B cell (primary cell): ENCODE data around the gene GNAI3. TPM values are rescaled to one million over a fixed set of nuclear protein-coding genes. Genes with fewer than 3 reads are reported as not detected.

ENCODE experiments used
- ATAC-seq: fragments of 200-7000 bp; cut with Tn5 transposase; one replicate; pipeline ENCODE4 v1.10.0; 2021; ENCODE audit warnings: low read depth, mild to moderate bottlenecking, moderate number of reproducible peaks, moderate library complexity
- CTCF ChIA-PET: fragments of 350-600 bp; sonication (Branson Sonifier 250); formaldehyde crosslinking; loops from one replicate; lab custom pipeline; 2021; ENCODE audit warnings: antibody characterized with exemption, inconsistent platforms; lab: Charles Lee
- POLR2A ChIA-PET: fragments of 350-600 bp; sonication (Branson Sonifier 250); formaldehyde crosslinking; loops from one replicate; lab custom pipeline; 2021; ENCODE audit warnings: antibody characterized with exemption; lab: Charles Lee
- DNase-seq: peaks from one replicate; pipeline ENCODE4 v3.0.0; 2013
- H2AFZ ChIP-seq: 2 replicates; pipeline ENCODE4 v1.6.1; 2012; ENCODE audit warnings: mild to moderate bottlenecking, low read depth, low read length; ENCODE audit not compliant: insufficient read depth, poor library complexity, severe bottlenecking
- H3K27ac ChIP-seq, 2 donors: 1 replicate in 1 of 2; 2 replicates in 1 of 2; pipeline ENCODE4 v1.5.1; 2012 to 2013; ENCODE audit warnings: low read length in 2 of 2, mild to moderate bottlenecking in 2 of 2, moderate library complexity in 1 of 2
- H3K27me3 ChIP-seq, 4 experiments: fragments of 200-600 bp in 1 of 4; sonication (generic) in 1 of 4; replicated peaks in 1 of 4; 1 replicate in 2 of 4; 2 replicates in 2 of 4; pipeline versions ENCODE4 v1.6.1 to v1.7.0; 2013 to 2016; ENCODE audit warnings: low read length in 3 of 4, mild to moderate bottlenecking in 2 of 4, mixed read lengths in 1 of 4, moderate library complexity in 1 of 4; ENCODE audit not compliant: insufficient read depth in 4 of 4, control insufficient read depth in 3 of 4; ENCODE audit errors: control extremely low read depth in 1 of 4
- H3K36me3 ChIP-seq, 2 experiments: replicated peaks in 1 of 2; 1 replicate in 1 of 2; 2 replicates in 1 of 2; pipeline versions ENCODE4 v1.6.1 to v1.7.1; 2013; ENCODE audit warnings: low read length in 1 of 2; ENCODE audit not compliant: insufficient read depth in 2 of 2, control insufficient read depth in 1 of 2; ENCODE audit errors: control extremely low read depth in 1 of 2, extremely low read depth in 1 of 2
- H3K4me1 ChIP-seq, 2 donors: fragments of 200-600 bp in 1 of 2; sonication (generic) in 1 of 2; 1 replicate in 1 of 2; 2 replicates in 1 of 2; pipeline versions ENCODE4 v1.5.1 to v1.6.1; 2013 to 2017; ENCODE audit warnings: low read length in 2 of 2; ENCODE audit not compliant: control insufficient read depth in 2 of 2, insufficient read depth in 2 of 2
- H3K4me2 ChIP-seq: replicated peaks from 2 replicates; pipeline ENCODE3; 2012; ENCODE audit warnings: mild to moderate bottlenecking, low read depth, low read length; ENCODE audit not compliant: poor library complexity, severe bottlenecking
- H3K4me3 ChIP-seq, 5 experiments: fragments of 200-600 bp in 1 of 5; sonication (generic) in 1 of 5; 1 replicate in 3 of 5; 2 replicates in 2 of 5; pipeline versions ENCODE4 v1.5.1 to v1.7.0; 2011 to 2016; ENCODE audit warnings: low read length in 4 of 5, mild to moderate bottlenecking in 4 of 5, low read depth in 2 of 5, control low read depth in 1 of 5, moderate library complexity in 1 of 5; ENCODE audit not compliant: insufficient read depth in 1 of 5; ENCODE audit errors: control extremely low read depth in 1 of 5, extremely low read depth in 1 of 5
- H3K79me2 ChIP-seq: fragments of 200-600 bp; sonication (generic); one replicate; pipeline ENCODE4 v1.6.0; 2016; ENCODE audit warnings: low read length; ENCODE audit not compliant: control insufficient read depth, insufficient read depth
- H3K9ac ChIP-seq: fragments of 200-600 bp; sonication (generic); 2 replicates; pipeline ENCODE4 v1.6.1; 2017; ENCODE audit warnings: mild to moderate bottlenecking, low read length, moderate library complexity
- H3K9me3 ChIP-seq, 3 donors: one replicate each; pipeline versions ENCODE4 v1.6.1 to v1.7.1; 2013; ENCODE audit warnings: low read length in 2 of 3; ENCODE audit not compliant: control insufficient read depth in 2 of 3, insufficient read depth in 1 of 3; ENCODE audit errors: control extremely low read depth in 1 of 3
- H4K20me1 ChIP-seq: 2 replicates; pipeline ENCODE4 v1.6.0; 2012; ENCODE audit warnings: mild to moderate bottlenecking, low read length; ENCODE audit not compliant: insufficient read depth, control insufficient read depth, poor library complexity, severe bottlenecking
- H3K27ac Mint-ChIP-seq: one replicate; pipeline ENCODE4 v1.8.0; 2021; ENCODE audit warnings: mixed read lengths
- H3K27me3 Mint-ChIP-seq: one replicate; pipeline ENCODE4 v1.8.0; 2021; ENCODE audit warnings: mixed read lengths
- H3K4me1 Mint-ChIP-seq: one replicate; pipeline ENCODE4 v1.8.0; 2021; ENCODE audit warnings: mixed read lengths
- H3K4me3 Mint-ChIP-seq: one replicate; pipeline ENCODE4 v1.8.0; 2021; ENCODE audit warnings: mixed read lengths
- H3K9me3 Mint-ChIP-seq: one replicate; pipeline ENCODE4 v1.8.0; 2022; ENCODE audit warnings: mixed read lengths; ENCODE audit not compliant: insufficient read depth
- CTCF ChIP-seq: fragments of 200-600 bp; IDR thresholded peaks from one replicate; pipeline ENCODE4 v1.8.0; 2022; ENCODE audit warnings: antibody characterized with exemption, mild to moderate bottlenecking
- EZH2 ChIP-seq: IDR thresholded peaks from 2 replicates; pipeline ENCODE4 v1.6.1; 2012; ENCODE audit warnings: borderline replicate concordance, low read depth, mild to moderate bottlenecking, moderate library complexity, low read length; ENCODE audit not compliant: insufficient read depth, poor library complexity, severe bottlenecking
- WGBS: methylation state at CpG from one replicate; pipeline ENCODE4 v1.1.5; 2013; ENCODE audit warnings: missing lambda C conversion rate; ENCODE audit not compliant: insufficient coverage; 5-methylcytosine and 5-hydroxymethylcytosine counted together
- intact Hi-C: fragments of 100-400 bp; cut with micrococcal nuclease; formaldehyde crosslinking; loops from one replicate; pipeline ENCODE4 v1.10.0; 2022
- polyA plus RNA-seq: library from polyadenylated mRNA; depleted of rRNA; stranded (reverse); fragments of >200 nt; gene quantifications from 2 replicates; pipeline ENCODE4 v1.2.3, GENCODE V29; 2012
- total RNA-seq, 2 donors: library from RNA; stranded (reverse); fragments of 120-200 nt in 1 of 2; gene quantifications; 1 replicate in 1 of 2; 2 replicates in 1 of 2; pipeline versions ENCODE4 v1.2.3 to v1.2.4, GENCODE V29; 2013 to 2022

The GNAI3 gene
- total and polyA plus RNA-seq, 2 donors (not counting 1 experiment from before 2014, with no cell fraction given): 1.6 to 8.5 TPM

GRCh38 chr1:109586055-109586454, 37.6 kb downstream of the GNAI3 start:
- Mint-ChIP-seq H3K27me3 (no peaks in the 10 kb centered on the region), H3K27ac (no peak overlapping the region), H3K9me3 (no peaks in the 10 kb centered on the region), H3K4me1 (no peaks in the 10 kb centered on the region), H3K4me3 (no peak overlapping the region)
- H3K36me3 ChIP-seq: peaks cover 15 to 79% of the 10 kb centered on the region in 2 experiments
- TF ChIP-seq CTCF: no peak
- TF ChIP-seq EZH2: no peak
- ATAC-seq (no peak), DNase-seq (no peak)
- ChIA-PET POLR2A (no interaction called here), CTCF (interaction anchor here (0.8 kb wide), 1 partner anchor 41 kb away, joined by 3 read pairs; no protein-coding TSS in a partner anchor)
- H2AFZ ChIP-seq: no peak overlapping the region
- intact Hi-C loops: no loop called here
- H3K9ac ChIP-seq: no peak overlapping the region
- H3K27ac ChIP-seq: no peak overlapping the region
- WGBS: no CpG with 5 or more reads among the region's 3 CpGs
- H3K27me3 ChIP-seq: no peaks in the 10 kb centered on the region
- no peak overlapping the region for H3K4me3 ChIP-seq
- no peaks in the 10 kb centered on the region for H3K4me1 ChIP-seq
- no peaks in the 10 kb centered on the region for H3K9me3 ChIP-seq
- no peak overlapping the region for H3K4me2 ChIP-seq
- no peaks in the 10 kb centered on the region for H3K79me2 ChIP-seq
- H4K20me1 ChIP-seq: peaks cover 24% of the 10 kb centered on the region

- H3K36me3 ChIP-seq: peaks cover 20 to 86% of the 10 kb centered on the region in 2 experiments
- no peaks in the 10 kb centered on the region for H3K4me1 Mint-ChIP-seq
- H4K20me1 ChIP-seq: peaks cover 10% of the 10 kb centered on the region
- no peaks in the 10 kb centered on the region for H3K9me3 Mint-ChIP-seq
- no peaks in the 10 kb centered on the region for H3K27me3 Mint-ChIP-seq
- no peak overlapping the region for H3K4me2 ChIP-seq
- 100% methylated on average over 2 of the region's 3 CpGs for WGBS
- no peak overlapping the region for H3K27ac Mint-ChIP-seq
- ChIA-PET POLR2A (no interaction called here), CTCF (no interaction called here)
- TF ChIP-seq EZH2 (no peak), CTCF (no peak)
- H3K4me3 ChIP-seq: no peak overlapping the region
- no peak overlapping the region for H3K9ac ChIP-seq
- no peak for DNase-seq
- H3K27ac ChIP-seq: no peak overlapping the region
- no peak overlapping the region for H2AFZ ChIP-seq
- no peaks in the 10 kb centered on the region for H3K27me3 ChIP-seq
- intact Hi-C loops: no loop called here
- H3K4me1 ChIP-seq: no peaks in the 10 kb centered on the region
- no peak for ATAC-seq
- H3K9me3 ChIP-seq: no peaks in the 10 kb centered on the region
- H3K4me3 Mint-ChIP-seq: no peak overlapping the region
- H3K79me2 ChIP-seq: no peaks in the 10 kb centered on the region
Measured at GRCh38 chr1:109589177-109589576, 40.8 kb downstream of the GNAI3 start.
